Retina (tissue), 1 donor: Measurements from ENCODE around the gene PPP1R15B.
A peak's percentile ranks its signal among the peaks of the same experiment; 100 is the strongest.

Source experiments
- DNase-seq: peaks from one replicate; pipeline ENCODE4 v3.0.0-alpha.2; 2016

Gene PPP1R15B

GRCh38 chr1:204411451-204412204, at the start of gene PPP1R15B:
TSS of gene PPP1R15B (minus strand) at chr1:204411817. CDS start at chr1:204411411, 406 bp downstream.
- peak; percentile 99 for DNase-seq

DNA sequence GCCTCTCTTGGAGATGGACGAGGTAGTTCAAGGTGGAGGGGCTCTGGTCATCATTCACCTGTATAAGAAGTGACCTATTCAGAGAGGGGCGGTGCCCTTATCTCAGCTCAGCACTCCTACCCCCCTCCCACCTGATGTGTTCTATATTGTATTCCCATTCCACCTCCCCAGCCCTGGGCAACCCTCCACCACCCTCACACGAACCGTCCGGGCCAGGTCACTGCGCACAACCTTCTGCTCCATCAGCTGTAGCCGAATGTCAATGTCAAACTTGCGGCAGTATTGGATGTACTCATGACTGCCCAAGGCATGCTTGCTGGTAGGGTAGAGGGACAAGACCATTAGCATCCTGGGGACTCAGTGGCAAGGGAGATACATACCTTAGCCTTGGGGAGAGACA, 48.7 kb upstream of the PPP1R15B start:
- no peak for DNase-seq

- DNase-seq = no peak
Observed at GRCh38 chr1:204459706-204460105, 48.1 kb upstream of the PPP1R15B start.

- DNase-seq = peak; percentile 73
Observed at GRCh38 chr1:204457666-204458065, 46.0 kb upstream of the PPP1R15B start.

DNA sequence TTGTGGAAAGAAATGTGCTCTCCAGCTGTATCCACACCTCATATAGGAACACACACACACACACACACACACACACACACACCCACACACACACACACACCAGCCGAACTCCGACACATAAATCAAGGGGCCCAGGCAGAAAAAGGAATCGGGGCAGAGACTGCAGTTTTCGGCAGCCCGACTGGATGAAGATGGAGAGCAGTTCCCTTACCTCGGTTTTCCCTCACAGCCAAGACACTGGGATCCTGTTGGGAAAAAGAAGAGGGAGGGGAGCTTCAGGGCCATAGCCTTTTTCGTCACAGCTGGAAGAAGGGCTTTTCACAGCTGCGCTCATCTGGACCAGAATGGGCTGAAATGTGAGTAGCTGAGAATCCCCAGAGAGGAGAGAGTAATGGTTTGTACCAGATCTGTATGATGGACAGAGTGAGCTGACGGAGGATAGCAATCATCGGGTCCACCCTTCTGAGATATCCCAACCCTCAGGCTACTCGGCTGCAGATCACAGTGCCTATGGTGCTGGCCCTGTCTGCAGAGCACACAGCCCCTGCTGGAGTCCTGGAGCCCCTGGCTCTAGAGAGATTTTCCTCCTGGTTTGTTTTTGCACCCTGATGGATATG, 45.3 kb upstream of the PPP1R15B start:
- peak; percentile 82 for DNase-seq

GRCh38 chr1:204455831-204456145, 44.2 kb upstream of the PPP1R15B start:
- DNase-seq = no peak

- DNase-seq = peak; percentile 89
Observed at GRCh38 chr1:204455063-204455830, 43.6 kb upstream of the PPP1R15B start.

DNA sequence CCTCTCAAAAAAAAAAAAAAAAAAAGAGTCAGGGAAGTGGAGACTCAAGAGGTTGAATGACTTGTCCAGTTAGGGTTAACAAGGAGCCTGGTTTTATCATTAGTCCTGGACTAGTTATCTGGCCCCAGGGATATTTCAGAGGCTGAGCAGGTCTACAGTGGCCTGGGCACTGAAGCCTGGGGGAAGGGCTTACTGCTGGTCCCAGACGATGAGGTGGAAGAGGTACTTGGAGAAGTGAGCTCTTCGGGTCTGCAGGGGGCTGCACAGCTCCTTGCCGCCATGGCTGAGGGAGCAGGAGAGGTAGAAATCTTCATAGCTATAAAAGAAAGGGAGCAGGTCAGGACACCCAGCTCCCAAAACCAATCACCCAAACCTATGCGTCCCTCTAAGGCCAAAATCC, 42.9 kb upstream of the PPP1R15B start:
- DNase-seq = no peak

DNA sequence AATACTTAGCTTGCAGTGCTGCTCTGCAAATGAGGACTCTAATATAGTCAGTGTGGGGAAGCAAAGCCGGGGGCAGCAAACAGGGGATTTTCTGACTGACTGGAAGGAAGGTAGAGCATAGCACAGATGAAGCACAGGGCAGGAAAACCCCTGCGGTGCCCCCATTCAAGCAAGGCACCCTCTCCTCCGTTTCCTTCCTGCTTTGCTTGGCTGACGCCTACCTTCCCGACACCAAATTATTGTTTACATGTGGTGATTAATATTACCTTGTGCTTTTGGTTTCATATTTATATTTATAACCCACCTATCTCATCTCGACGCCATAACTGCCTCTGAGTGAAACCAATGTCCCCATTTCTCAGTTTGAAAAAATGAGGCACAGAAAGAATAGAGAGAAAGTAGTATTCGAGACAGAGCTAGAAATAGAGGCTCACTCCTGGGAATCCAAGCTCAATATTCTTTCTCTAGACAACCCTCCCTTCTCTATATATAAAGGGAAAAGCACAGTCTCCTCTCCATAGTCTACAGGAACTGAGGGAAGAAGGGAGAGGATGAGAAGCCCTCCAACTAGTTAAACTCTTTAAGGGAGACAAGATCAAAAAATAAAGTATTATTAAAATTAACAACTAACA, 41.6 kb upstream of the PPP1R15B start:
- no peak for DNase-seq

- DNase-seq = no peak
Observed at GRCh38 chr1:204451352-204452124, 39.9 kb upstream of the PPP1R15B start.

GRCh38 chr1:204450461-204451257, 39.0 kb upstream of the PPP1R15B start:
- DNase-seq = no peak

DNA sequence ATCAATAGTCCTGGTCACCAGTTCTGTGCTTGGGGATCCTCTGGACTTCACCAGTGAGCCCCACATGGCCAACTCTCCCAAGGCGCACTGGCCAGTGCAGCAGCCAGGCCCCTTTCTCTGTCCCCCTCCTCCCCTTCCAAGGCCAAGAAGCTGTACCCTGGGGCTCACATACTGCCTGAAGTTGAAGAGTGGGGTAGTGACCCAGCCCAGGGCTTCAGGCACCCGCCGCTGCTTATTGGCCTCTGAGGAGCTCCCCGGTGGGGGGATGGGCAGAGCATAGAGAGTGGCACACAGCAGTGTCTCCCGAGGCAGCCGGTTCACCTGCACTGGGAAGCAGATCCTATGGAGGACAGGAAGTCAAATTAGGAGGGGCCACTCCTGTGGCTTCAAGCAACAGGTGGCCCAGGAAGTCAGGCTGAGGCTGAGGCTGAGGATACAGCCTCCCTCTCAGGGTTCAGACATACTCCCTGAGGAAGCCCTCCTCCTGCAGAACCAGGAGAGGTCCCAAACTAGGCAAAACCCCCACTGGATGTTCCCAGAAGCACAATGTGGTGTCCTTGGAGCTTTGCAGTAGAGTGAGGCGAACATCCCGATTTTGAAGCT, 38.2 kb upstream of the PPP1R15B start:
- DNase-seq = no peak

- no peak for DNase-seq
Observed at GRCh38 chr1:204448991-204449677, 37.5 kb upstream of the PPP1R15B start.

DNA sequence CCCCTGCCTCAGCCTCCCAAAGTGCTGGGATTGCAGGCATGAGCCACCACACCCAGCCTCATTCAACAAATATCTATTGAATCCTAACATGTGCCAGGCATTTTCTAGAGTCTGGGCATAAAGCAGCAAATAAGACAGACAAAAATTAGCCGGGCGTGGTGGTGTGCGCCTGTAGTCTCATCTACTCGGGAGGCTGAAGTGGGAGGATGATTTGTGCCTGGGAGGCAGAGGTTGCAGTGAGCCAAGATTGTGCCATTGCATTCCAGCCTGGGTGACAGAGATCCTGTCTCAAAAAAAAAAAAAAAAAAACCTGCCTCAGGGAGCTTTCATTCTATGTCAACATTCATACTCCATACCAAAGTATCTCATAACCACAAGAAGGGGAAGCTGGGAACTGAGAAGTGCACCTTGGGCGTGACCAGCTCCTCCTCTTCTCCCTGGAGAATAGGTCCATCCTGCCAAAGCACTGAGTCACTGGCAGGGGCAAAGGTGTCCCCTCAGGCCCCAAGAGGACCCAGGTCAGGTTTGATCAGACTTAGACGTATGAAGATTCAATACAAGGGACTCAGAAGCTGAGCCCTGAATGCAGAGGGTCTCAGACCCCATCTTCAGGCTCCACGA, 36.8 kb upstream of the PPP1R15B start:
- no peak for DNase-seq

DNA sequence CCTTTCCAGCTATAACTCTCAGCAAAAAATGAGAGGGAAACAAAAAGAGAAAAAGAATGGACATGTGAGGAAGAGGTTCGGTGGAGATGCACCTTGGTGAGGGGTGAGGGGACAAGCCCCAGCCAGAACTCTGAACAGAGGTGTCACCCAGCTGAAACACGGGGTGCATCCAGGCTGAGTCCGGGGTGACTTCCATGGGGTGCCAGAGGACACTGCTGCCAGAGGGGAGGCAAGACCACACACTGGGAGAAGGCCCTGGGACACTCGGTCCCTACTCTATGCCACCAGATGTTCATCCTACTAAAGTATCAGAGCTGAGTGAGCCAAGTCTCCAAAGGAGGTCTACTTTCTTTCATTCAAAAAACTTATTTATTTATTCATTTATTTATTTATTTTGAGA, 36.1 kb upstream of the PPP1R15B start:
- DNase-seq = no peak

- peak; percentile 35 for DNase-seq
Observed at GRCh38 chr1:204447190-204447589, 35.6 kb upstream of the PPP1R15B start.

- peak; percentile 89 for DNase-seq
Observed at GRCh38 chr1:204446413-204447111, 34.9 kb upstream of the PPP1R15B start.

DNA sequence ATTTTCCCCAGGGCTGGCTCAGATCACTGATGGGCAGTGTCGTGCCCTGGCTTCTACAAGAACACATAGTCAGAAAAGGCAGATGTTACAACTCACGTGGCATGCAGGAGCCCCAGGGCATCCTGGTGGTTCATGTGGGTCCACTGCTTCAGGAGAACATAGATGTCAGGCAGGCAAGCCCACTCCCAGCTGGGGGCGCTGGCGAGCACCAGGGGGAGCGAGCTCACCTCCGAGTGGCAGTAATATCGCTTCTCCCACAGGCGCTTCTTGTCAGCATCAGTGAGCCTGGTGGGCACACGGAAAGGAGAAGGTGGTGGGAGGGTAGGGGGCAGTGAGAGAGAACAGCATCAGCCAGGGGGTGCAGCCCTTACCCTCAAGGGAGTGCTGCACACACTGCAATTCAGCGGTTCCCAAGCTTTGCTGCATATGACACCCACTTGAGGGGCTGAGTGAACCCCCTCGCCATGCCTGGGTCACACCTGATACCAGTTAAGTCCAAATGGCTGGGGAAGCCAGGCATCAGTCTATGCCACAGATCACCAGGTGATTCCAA, 34.3 kb upstream of the PPP1R15B start:
- peak; percentile 49 for DNase-seq

GRCh38 chr1:204443871-204444581, 32.4 kb upstream of the PPP1R15B start:
- DNase-seq = no peak
